Adrenal gland (tissue), 5 donors: ENCODE results near the gene SRCIN1.
"Not testable (repeated sequence)": the region's sequence is repeated elsewhere in the genome, so short reads cannot be mapped to it uniquely, and the experiment has no call there.

ENCODE experiments used
- CTCF ChIP-seq, 6 experiments: fragments of 450-650 bp in 4 of 6; fragments of 200-600 bp in 2 of 6; sonication (generic) in 1 of 6; IDR thresholded peaks; 1 replicate in 5 of 6; 2 replicates in 1 of 6; pipeline versions ENCODE4 v1.5.1 to v1.8.0; 2016 to 2021; ENCODE audit warnings: antibody characterized with exemption in 6 of 6, mild to moderate bottlenecking in 2 of 6, moderate library complexity in 1 of 6
- POLR2A ChIP-seq, 2 donors: fragments of 450-650 bp; IDR thresholded peaks; one replicate each; pipeline ENCODE4 v1.6.1; 2017; ENCODE audit warnings: antibody characterized with exemption in 2 of 2, mild to moderate bottlenecking in 2 of 2, moderate library complexity in 1 of 2
- donor health status: DM: no; HTN: no; CAD: no.

GRCh38 chr17:38497656-38498055, 108.1 kb downstream of the SRCIN1 start:
- TF ChIP-seq POLR2A, CTCF (IDR thresholded peaks at IDR 0.05): not testable (repeated sequence)
